Amniotic epithelial cell (primary cell): Measurements from ENCODE around the gene MYLK.
A peak's percentile ranks its signal among the peaks of the same experiment; 100 is the strongest.

Experiments used
- DNase-seq: peaks from one replicate; pipeline ENCODE4 v3.0.0-alpha.2; 2010; ENCODE audit warnings: low read depth

MYLK gene

DNA sequence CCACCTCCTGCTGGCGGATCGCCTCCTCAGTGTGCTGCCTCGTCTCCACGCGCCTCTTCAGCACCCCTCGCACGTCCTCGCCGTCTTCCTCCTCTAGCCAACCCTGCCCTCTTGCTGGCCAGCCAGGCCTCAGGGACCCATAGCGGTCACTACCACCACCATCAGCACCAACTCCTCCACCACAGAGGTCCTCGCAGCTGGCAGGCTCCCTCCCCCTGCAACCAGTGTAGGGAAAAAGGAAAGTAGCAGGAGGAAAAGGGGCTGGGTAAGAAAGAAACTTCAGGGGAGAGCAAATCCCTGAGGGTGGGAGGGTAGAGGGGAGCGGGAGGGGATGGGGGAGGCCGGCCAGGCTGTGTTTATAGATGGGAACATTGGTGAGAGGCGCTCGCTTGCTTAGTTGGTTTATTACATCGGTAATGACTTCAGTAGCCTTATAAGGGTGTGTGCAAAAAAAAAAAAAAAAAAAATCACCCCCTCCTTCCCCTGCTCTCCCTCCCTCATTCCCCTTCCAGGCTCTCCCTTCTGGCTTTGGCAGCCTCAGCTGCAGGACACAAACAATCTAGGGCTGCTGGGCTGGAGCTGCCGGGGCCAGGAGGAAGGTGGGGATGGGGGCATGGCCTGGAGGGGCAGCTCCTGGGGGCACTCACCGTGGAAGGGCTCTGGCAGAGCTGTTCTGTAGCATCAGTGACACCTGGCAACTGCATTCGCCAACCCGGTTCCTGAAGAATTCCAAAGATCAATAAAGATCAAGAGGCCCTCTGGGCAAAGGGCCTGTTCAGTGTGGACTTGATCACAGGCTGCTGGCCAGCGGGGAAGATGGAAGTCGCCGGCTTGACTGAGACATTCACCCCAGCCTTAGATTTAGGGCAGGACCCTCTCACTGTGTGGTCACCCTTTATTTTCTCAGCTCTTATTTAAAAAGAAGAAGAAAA is 183.1 kb downstream of the MYLK start:
- DNase-seq: no peak

GRCh38 chr3:123698813-123699212 is 185.3 kb downstream of the MYLK start:
- DNase-seq: no peak

GRCh38 chr3:123696808-123697207 is 187.3 kb downstream of the MYLK start:
- DNase-seq: no peak

DNA sequence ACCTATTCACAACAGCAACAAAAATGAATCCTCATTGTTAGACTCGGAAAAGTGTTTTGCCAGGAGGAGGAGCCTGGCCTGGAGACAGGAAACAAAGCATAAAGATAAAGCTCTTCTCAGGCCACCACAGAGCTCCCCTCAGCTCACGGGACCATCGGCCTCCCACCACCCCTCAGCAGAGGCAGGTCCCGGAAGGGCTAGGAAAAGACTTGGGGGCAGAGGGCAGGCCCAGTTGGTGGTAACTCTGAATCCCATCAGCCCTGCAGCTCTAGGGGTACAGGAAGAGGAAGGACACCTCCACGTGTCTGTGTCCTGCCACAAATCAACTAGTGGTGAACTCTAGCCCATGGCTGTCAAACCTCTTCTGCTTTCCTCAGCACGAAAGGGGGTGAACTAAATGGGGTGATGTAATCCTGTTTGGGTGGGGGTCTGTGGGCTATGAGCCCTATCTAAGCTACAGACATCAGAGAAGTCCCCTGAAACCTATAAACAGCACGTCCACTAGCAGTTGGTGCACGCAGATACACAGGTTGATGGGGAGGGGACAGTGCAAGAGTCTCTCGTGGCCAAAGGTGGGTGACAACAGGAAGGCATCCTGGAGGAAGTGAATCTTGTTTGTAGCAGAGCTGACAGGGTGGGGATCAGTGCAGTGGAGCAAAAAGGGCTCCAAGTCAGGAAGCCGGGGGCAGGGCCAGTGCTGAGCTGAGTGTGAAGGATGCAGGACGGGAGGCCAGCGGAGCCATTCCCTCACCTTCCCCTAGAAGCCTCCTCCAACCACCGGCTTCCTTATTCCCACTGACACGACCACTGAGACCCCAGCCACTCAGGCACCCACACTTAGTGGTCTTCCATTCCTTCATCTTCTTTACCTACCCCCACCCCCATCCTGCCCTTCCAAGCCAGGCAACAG is 188.1 kb downstream of the MYLK start:
- DNase-seq: no peak

DNA sequence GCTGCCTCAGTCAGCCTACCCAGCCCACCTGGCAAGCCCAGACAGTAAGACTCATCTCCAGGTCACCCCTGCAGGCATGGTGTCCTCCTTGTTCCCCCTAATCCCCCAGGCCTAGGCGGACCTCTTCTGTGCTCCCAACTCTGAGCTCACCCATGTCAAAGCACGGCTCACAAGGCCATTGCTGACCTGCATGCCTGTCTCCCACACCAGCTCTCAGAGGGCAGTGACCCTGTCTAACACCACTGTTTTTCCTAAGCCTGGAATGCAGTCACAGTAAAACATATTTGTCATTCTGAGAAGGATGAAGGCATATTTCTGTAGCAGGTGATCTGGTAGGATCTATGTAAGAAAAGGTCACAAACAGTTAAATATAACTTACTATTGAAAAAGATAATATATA is 189.0 kb downstream of the MYLK start:
- DNase-seq: no peak

DNA sequence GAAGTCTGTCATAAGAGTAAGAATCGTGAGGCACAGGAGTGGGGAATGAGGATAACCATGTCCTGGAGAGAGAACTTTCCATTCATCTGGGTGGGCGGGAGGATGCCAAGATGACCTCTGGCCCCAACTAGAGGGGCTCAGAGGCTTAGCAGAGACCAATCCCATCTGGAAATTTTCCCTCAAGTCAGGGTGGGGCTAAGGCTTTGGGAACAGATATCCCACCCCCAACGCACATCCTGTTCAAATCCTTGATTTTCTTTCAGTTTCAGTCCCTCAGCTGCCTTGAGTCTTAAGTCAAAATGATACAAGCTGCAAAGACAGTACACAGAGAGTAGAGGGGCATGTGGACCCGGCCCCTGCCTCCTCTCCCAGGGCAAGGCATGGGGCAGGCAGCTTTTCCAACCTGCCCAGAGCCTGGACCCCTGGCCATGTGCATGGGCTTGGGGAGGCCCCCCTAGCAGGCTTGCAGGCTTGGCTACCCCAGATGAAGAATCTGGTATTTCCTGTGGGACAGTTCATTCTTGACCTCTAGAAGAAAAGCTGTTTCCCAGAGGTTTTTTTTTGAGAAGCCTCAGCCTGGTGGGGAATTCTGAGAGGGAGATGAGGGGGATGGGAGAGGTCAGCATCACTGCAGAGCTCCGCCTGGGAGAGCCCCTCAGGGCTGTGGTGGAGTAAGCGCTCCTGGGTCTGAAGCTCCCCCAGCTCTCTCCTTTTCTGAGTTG is 189.6 kb downstream of the MYLK start:
- DNase-seq: no peak

GRCh38 chr3:123693584-123694190 is 190.4 kb downstream of the MYLK start:
- no peak for DNase-seq

- no peak for DNase-seq
These were observed 191.5 kb downstream of the MYLK start for GRCh38 chr3:123692671-123693070.

DNA sequence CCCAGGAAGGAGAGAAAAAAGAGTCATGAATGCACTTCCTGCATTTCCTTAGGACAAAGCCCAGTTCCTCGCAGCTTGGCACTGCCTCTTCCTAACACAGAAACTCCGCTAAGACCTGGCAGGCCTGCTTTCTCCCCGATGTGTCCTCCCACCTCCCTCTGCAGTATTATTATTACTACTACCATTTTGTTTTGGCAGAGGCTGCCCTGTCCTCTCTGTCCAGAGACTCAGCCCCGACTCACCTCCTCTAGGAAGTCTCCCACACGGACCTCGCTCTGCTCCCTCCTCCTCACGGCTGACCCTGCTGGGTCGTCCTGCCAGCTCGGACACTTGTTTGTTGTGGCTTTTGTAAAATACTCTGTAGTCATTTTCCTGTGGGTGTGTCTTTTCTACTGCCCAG is 192.1 kb downstream of the MYLK start:
- no peak for DNase-seq

DNA sequence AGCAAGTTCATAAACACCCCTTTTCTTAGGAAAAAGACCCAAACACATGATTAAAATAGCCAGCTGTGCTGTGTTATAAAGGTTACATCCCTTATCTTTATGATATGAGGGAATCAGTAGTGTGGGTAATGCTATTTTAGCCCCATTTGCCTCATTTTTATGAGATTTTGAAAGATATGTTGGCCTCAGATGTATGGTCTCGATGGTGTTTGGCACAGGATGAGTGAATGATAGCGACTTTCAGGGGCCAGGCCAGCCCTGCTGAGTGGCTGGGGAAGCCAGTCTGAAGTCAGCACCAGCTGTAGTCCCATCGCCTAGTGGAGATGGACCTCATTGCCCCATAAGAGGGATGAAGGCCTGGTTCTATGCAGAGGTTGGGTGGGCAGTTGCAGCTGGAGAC is 194.3 kb downstream of the MYLK start:
- no peak for DNase-seq

- peak; percentile 88 for DNase-seq
These were observed 195.8 kb downstream of the MYLK start for GRCh38 chr3:123688241-123688747.

GRCh38 chr3:123687286-123687685 is 196.8 kb downstream of the MYLK start:
- peak; percentile 46 for DNase-seq

DNA sequence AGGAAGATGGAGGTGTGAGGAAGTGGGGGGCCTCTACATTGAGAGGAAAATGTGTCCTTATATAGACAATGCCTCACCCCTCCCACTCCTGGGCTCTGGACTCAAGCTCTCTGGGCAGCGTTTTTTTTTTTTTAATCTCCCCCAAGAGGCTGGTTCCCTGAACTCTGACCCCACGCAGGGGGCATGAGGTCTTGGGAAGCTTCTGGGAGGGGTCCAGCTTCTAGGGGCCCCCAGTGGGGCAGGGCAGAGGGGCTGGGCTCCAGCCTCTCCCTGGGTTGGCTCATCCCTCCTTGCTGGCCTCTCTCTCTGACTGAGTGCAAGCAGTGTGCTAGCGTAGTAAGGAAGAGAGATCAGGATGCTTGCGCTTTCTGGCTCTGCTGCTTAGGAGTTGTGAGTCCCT is 197.9 kb downstream of the MYLK start:
- no peak for DNase-seq

DNA sequence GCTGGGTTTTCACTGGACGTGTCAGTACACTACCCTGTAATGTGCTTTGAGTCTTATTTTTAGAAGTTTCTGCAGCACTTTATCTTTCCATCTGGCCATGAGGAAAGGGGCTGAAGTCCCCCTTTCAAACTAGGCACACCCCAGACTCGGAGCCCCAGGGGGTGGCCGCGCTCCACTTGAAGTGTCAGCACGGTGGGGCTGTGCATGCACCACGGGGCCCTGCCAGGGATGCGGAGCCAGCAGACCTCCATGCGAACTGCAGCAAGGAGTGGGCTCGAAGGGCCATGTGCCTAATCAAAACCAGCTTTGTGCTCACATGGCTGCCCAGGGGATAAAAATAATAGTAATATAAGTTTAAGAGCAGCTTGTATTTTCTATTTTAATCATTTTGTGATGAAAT is 198.4 kb downstream of the MYLK start:
- DNase-seq: no peak

GRCh38 chr3:123684636-123685035 is 199.5 kb downstream of the MYLK start:
- DNase-seq: no peak

GRCh38 chr3:123684209-123684608 is 199.9 kb downstream of the MYLK start:
- DNase-seq: no peak

GRCh38 chr3:123683505-123684154 is 200.5 kb downstream of the MYLK start:
- DNase-seq: no peak

DNA sequence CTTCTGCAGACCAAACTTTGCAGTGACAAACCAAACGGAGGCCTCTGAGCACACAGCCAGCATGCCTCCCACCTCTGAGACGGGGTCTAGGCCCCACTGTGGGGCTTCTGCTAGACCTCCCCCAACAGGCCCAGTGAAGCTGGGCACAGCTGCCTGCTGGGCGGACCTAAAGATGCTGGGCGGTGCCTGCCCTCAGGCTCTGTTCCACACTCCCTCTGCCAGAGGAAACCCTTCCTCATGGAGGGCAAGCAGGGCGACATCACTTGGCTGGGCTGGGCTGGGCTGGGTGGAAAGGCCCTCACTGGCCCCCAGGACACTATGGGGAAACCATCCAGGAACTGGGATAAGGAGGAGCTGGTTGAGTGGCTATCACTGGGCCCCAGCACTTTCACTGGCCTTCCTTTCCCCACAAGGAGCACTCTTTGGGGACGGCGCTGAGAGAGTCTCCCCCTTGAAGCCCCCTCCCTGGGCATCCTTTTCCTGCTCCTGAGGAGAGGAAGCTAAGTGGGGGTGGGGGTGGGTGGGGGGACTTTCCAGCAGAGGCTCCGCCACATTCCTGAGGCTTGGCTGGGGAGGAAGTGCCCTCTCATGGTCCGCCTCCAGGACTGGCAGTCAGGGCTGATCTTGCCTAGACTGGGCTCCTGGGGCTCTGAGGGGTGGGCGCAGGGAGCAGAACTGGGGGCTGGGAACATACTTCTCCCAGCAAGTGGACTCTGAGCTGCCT is 201.2 kb downstream of the MYLK start:
- DNase-seq: no peak

GRCh38 chr3:123682302-123682701 is 201.8 kb downstream of the MYLK start:
- no peak for DNase-seq

DNA sequence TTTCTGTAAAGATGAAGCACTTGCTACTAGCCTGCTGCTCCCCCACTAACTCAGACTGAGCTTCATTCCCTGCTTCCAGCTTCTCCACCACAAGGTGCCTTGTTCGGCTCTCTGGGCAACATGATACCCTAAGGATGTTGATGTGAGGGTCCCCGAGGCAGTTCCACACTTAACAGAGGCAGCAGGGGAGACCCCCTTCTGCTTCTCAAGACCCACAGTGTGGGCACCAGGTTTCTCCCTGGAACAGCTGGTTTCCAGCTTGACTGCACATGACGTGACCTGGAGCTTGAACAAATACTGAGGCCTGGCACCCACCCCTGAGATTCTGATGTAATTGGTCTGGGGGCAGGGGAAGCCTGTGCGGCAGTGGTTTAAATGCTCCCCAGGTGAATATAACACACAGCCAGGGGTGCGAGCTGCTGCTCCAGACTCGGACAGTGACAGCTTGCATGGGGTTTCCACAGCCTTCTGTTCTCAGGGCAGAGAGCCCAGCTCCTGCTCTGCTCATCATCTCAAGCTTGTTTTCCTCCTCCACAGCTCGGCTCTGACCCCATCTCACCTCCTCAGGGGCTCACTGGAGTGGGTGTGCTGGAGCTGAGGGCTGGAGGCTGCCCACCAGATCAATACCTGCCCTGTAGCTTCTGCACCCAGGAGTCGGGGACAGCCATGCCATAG is 204.3 kb downstream of the MYLK start:
- DNase-seq: no peak
